Measurements from ENCODE around the gene JUND.

DNA sequence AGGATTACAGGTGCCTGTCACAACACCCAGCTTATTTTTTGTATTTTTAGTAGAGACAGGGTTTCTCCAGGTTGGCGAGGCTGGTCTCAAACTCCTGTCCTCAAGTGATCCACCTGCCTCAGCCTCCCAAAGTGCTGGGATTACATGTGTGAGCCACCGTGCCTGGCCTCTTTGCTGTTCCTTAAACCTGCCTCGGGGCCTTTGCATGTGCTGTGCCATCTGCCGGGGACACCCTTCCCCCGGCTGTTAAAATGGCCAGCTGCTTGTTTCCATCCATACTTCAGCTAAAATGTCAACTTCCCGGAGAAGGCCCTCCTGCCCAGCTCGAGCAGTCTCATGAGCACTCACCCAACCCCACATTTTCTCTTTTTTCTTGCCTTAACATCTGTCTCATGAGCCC, 36.1 kb downstream of the JUND start:
- TF ChIP-seq, protein P1, sequence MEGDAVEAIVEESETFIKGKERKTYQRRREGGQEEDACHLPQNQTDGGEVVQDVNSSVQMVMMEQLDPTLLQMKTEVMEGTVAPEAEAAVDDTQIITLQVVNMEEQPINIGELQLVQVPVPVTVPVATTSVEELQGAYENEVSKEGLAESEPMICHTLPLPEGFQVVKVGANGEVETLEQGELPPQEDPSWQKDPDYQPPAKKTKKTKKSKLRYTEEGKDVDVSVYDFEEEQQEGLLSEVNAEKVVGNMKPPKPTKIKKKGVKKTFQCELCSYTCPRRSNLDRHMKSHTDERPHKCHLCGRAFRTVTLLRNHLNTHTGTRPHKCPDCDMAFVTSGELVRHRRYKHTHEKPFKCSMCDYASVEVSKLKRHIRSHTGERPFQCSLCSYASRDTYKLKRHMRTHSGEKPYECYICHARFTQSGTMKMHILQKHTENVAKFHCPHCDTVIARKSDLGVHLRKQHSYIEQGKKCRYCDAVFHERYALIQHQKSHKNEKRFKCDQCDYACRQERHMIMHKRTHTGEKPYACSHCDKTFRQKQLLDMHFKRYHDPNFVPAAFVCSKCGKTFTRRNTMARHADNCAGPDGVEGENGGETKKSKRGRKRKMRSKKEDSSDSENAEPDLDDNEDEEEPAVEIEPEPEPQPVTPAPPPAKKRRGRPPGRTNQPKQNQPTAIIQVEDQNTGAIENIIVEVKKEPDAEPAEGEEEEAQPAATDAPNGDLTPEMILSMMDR (IDR thresholded peaks at IDR 0.05 in 4 of 5, conservative IDR thresholded peaks at IDR 0.05 in 1 of 5): no peak
- no peak for TF ChIP-seq POLR2A (IDR thresholded peaks at IDR 0.05)

Measured in gastrocnemius medialis (tissue), 4 donors.